DND-41 (cell line): ENCODE measurements around the gene OGFOD2.

Source experiments
- ATAC-seq: fragments of 200-7000 bp; cut with Tn5 transposase; 3 replicates; pipeline ENCODE4 v1.9.1; 2021; ENCODE audit warnings: low read depth; ENCODE audit not compliant: insufficient read depth
- DNase-seq: peaks from one replicate; pipeline ENCODE4 v3.0.0-alpha.2; 2020
- H2AFZ ChIP-seq: 2 replicates; pipeline ENCODE4 v1.6.0; 2012; ENCODE audit warnings: low read depth, low read length
- H3K27ac ChIP-seq: 2 replicates; pipeline ENCODE4 v1.5.1; 2012; ENCODE audit warnings: low read length, inconsistent platforms
- H3K27me3 ChIP-seq: fragments of 200-600 bp; sonication (generic); 2 replicates; pipeline ENCODE4 v1.6.0; 2012; ENCODE audit warnings: low read length, mild to moderate bottlenecking, inconsistent platforms; ENCODE audit not compliant: insufficient read depth, poor library complexity
- H3K36me3 ChIP-seq: 2 replicates; pipeline ENCODE4 v1.5.1; 2012; ENCODE audit warnings: low read length, inconsistent platforms; ENCODE audit not compliant: insufficient read depth
- H3K4me1 ChIP-seq: 2 replicates; pipeline ENCODE4 v1.5.1; 2012; ENCODE audit warnings: mild to moderate bottlenecking, low read length; ENCODE audit not compliant: insufficient read depth
- H3K4me2 ChIP-seq: 2 replicates; pipeline ENCODE4 v1.6.0; 2012; ENCODE audit warnings: mild to moderate bottlenecking, moderate library complexity, low read length, inconsistent platforms; ENCODE audit not compliant: insufficient read depth
- H3K4me3 ChIP-seq, 2 experiments: fragments of 200-600 bp in 1 of 2; shearing (Covaris generic) in 1 of 2; 2 replicates each; pipeline ENCODE4 v1.5.1; 2012 to 2016; ENCODE audit warnings: inconsistent platforms in 2 of 2, low read length in 2 of 2, mild to moderate bottlenecking in 2 of 2, low read depth in 1 of 2, moderate library complexity in 1 of 2
- H3K79me2 ChIP-seq: 2 replicates; pipeline ENCODE4 v1.6.0; 2012; ENCODE audit warnings: low read length, inconsistent platforms; ENCODE audit not compliant: insufficient read depth
- H3K9ac ChIP-seq: 2 replicates; pipeline ENCODE4 v1.6.0; 2012; ENCODE audit warnings: low read depth, mild to moderate bottlenecking, inconsistent platforms, low read length, moderate library complexity
- H3K9me3 ChIP-seq: 2 replicates; pipeline ENCODE4 v1.5.1; 2012; ENCODE audit warnings: low read length, moderate library complexity, mild to moderate bottlenecking, inconsistent platforms; ENCODE audit not compliant: insufficient read depth, severe bottlenecking
- H4K20me1 ChIP-seq: 2 replicates; pipeline ENCODE4 v1.6.0; 2012; ENCODE audit warnings: low read length; ENCODE audit not compliant: insufficient read depth
- CTCF ChIP-seq: IDR thresholded peaks from 2 replicates; pipeline ENCODE4 v1.5.1; 2012; ENCODE audit warnings: borderline replicate concordance, low read length, moderate library complexity, mild to moderate bottlenecking; ENCODE audit not compliant: poor library complexity, severe bottlenecking; ENCODE audit errors: extremely low read depth
- EZH2 ChIP-seq: IDR thresholded peaks from 3 replicates; pipeline ENCODE4 v1.6.1; 2012; ENCODE audit warnings: borderline replicate concordance, low read depth, mild to moderate bottlenecking, moderate library complexity, low read length, inconsistent platforms; ENCODE audit not compliant: severe bottlenecking

OGFOD2 gene

GRCh38 chr12:122977655-122978392 lies 2.8 kb downstream of the OGFOD2 start:
- Histone ChIP-seq H3K4me2 (peak overlapping the region; percentile 89), H3K36me3 (peaks cover 41% of the 10 kb centered on the region), H3K4me1 (peaks cover 73% of the 10 kb centered on the region), H2AFZ (no peak overlapping the region), H3K9me3 (no peaks in the 10 kb centered on the region), H3K9ac (no peak overlapping the region), H3K4me3 (no peak overlapping the region), H3K27ac (no peak overlapping the region), H3K27me3 (no peaks in the 10 kb centered on the region), H3K79me2 (peaks cover 72% of the 10 kb centered on the region), H4K20me1 (peaks cover 25% of the 10 kb centered on the region)
- ATAC-seq (no peak), DNase-seq (no peak)
- TF ChIP-seq EZH2, result no peak
- no peak for TF ChIP-seq CTCF

- Histone ChIP-seq H4K20me1 (peaks cover 30% of the 10 kb centered on the region), H2AFZ (no peak overlapping the region), H3K4me3 (peak overlapping the region in 1 of 2 experiments; percentile 86; a peak in 2 of 4 replicates), H3K27me3 (no peaks in the 10 kb centered on the region), H3K79me2 (peaks cover 72% of the 10 kb centered on the region), H3K36me3 (peaks cover 48% of the 10 kb centered on the region), H3K4me1 (peaks cover 78% of the 10 kb centered on the region), H3K27ac (no peak overlapping the region), H3K4me2 (peak overlapping the region; percentile 89), H3K9ac (no peak overlapping the region; the same call in 1 of the 2 replicates), H3K9me3 (no peaks in the 10 kb centered on the region)
- TF ChIP-seq CTCF (no peak), EZH2 (no peak)
- ATAC-seq (no peak), DNase-seq (no peak)
These were observed 3.5 kb downstream of the OGFOD2 start for GRCh38 chr12:122978507-122978955.

- Histone ChIP-seq H3K4me3 (peak overlapping the region; percentile 57 to 86; a peak in 3 of 4 replicates), H3K9me3 (no peaks in the 10 kb centered on the region), H3K27ac (peak overlapping the region; percentile 88), H3K4me2 (peak overlapping the region; percentile 89), H4K20me1 (peaks cover 30% of the 10 kb centered on the region), H3K79me2 (peaks cover 69% of the 10 kb centered on the region), H3K9ac (peak overlapping the region; percentile 93), H3K4me1 (peaks cover 70% of the 10 kb centered on the region), H3K36me3 (peaks cover 48% of the 10 kb centered on the region), H2AFZ (peak overlapping the region; percentile 97), H3K27me3 (no peaks in the 10 kb centered on the region)
- ATAC-seq (no peak), DNase-seq (no peak)
- TF ChIP-seq CTCF (no peak), EZH2 (no peak)
These were observed 4.2 kb downstream of the OGFOD2 start for GRCh38 chr12:122979001-122979907.
